ENCODE measurements around the gene LCAT.
"Not testable (repeated sequence)": the region's sequence is repeated elsewhere in the genome, so short reads cannot be mapped to it uniquely, and the experiment has no call there.

Gene LCAT

GRCh38 chr16:67943619-67944504, at the start of gene LCAT:
Gene LCAT (minus strand): TSS chr16:67944120. CDS start chr16:67944101, 19 bp downstream.
- no peak for DNase-seq (ENCODE audit: low read depth)

GRCh38 chr16:67993207-67994039, 49.5 kb upstream of the LCAT start:
- peak; percentile 51 for DNase-seq (ENCODE audit: low read depth)

GRCh38 chr16:67992661-67993206, 48.8 kb upstream of the LCAT start:
- no peak for DNase-seq (ENCODE audit: low read depth)

- no peak for DNase-seq (ENCODE audit: low read depth)
Measured at GRCh38 chr16:67990018-67990386, 46.1 kb upstream of the LCAT start.

- no peak for DNase-seq (ENCODE audit: low read depth)
Measured at GRCh38 chr16:67989322-67990017, 45.5 kb upstream of the LCAT start.

- no peak for DNase-seq (ENCODE audit: low read depth)
Measured at GRCh38 chr16:67988675-67989074, 44.8 kb upstream of the LCAT start.

GRCh38 chr16:67987460-67988160, 43.7 kb upstream of the LCAT start:
- no peak for DNase-seq (ENCODE audit: low read depth)

- no peak for DNase-seq (ENCODE audit: low read depth)
Measured at GRCh38 chr16:67986949-67987348, 43.0 kb upstream of the LCAT start.

GRCh38 chr16:67982011-67982696, 38.2 kb upstream of the LCAT start:
- no peak for DNase-seq (ENCODE audit: low read depth)

GRCh38 chr16:67979955-67980678, 36.2 kb upstream of the LCAT start, which contains the start of gene DPEP3:
Gene DPEP3 (minus strand): TSS chr16:67980499. CDS start chr16:67980380, 119 bp downstream.
- no peak for DNase-seq (ENCODE audit: low read depth)

GRCh38 chr16:67977469-67978227, 33.7 kb upstream of the LCAT start:
- DNase-seq (ENCODE audit: low read depth), result no peak

GRCh38 chr16:67977005-67977404, 33.1 kb upstream of the LCAT start:
- DNase-seq (ENCODE audit: low read depth), result no peak

GRCh38 chr16:67976205-67976604, 32.3 kb upstream of the LCAT start:
- no peak for DNase-seq (ENCODE audit: low read depth)

GRCh38 chr16:67975321-67976105, 31.6 kb upstream of the LCAT start:
- no peak for DNase-seq (ENCODE audit: low read depth)

GRCh38 chr16:67972285-67972684, 28.4 kb upstream of the LCAT start:
- not testable (repeated sequence) for DNase-seq (ENCODE audit: low read depth)

GRCh38 chr16:67971111-67971510, 27.2 kb upstream of the LCAT start:
- DNase-seq (ENCODE audit: low read depth), result no peak

- no peak for DNase-seq (ENCODE audit: low read depth)
Measured at GRCh38 chr16:67969254-67970039, 25.5 kb upstream of the LCAT start.
